Gastrocnemius medialis (tissue), 4 donors: ENCODE data around the gene DAAM1. TPM values are rescaled to one million over a fixed set of nuclear protein-coding genes. Genes with fewer than 3 reads are reported as not detected.

Source experiments
- ATAC-seq, 2 donors: fragments of 150-250 bp; one replicate each; pipeline ENCODE4 v1.9.1; 2016
- DNase-seq, 2 donors: peaks; one replicate each; pipeline ENCODE4 v3.0.0-alpha.2; 2019
- H3K27ac ChIP-seq, 4 donors: fragments of 200-600 bp; sonication (generic); 1 replicate in 1 of 4; 2 replicates in 3 of 4; pipeline ENCODE4 v1.5.1; 2016 to 2018; ENCODE audit warnings: mild to moderate bottlenecking in 2 of 4, moderate library complexity in 1 of 4
- H3K27me3 ChIP-seq, 3 donors: fragments of 200-600 bp; sonication (generic) in 2 of 3; 1 replicate in 1 of 3; 2 replicates in 2 of 3; pipeline versions ENCODE4 v1.5.1 to v1.6.0; 2016 to 2019; ENCODE audit warnings: mild to moderate bottlenecking in 1 of 3, moderate library complexity in 1 of 3
- H3K36me3 ChIP-seq, 2 donors: fragments of 200-600 bp; sonication (generic) in 1 of 2; one replicate each; pipeline ENCODE4 v1.5.1; 2017 to 2018
- H3K4me1 ChIP-seq, 2 donors: fragments of 200-600 bp; sonication (generic) in 1 of 2; one replicate each; pipeline ENCODE4 v1.5.1; 2016 to 2017; ENCODE audit warnings: mild to moderate bottlenecking in 2 of 2
- H3K4me3 ChIP-seq, 4 donors: fragments of 200-600 bp; sonication (generic) in 3 of 4; 1 replicate in 1 of 4; 2 replicates in 3 of 4; pipeline ENCODE4 v1.5.1; 2016 to 2019; ENCODE audit warnings: mild to moderate bottlenecking in 2 of 4
- H3K9me3 ChIP-seq, 3 donors: fragments of 200-600 bp; sonication (generic) in 2 of 3; 1 replicate in 1 of 3; 2 replicates in 2 of 3; pipeline ENCODE4 v1.5.1; 2016 to 2019
- CTCF ChIP-seq, 5 experiments: fragments of 450-650 bp in 3 of 5; fragments of 200-600 bp in 2 of 5; sonication (generic) in 2 of 5; IDR thresholded peaks in 4 of 5; conservative IDR thresholded peaks in 1 of 5; 1 replicate in 4 of 5; 2 replicates in 1 of 5; pipeline ENCODE4 v1.5.1; 2016 to 2019; ENCODE audit warnings: antibody characterized with exemption in 5 of 5, mild to moderate bottlenecking in 3 of 5, moderate library complexity in 3 of 5
- POLR2A ChIP-seq, 2 donors: fragments of 450-650 bp; IDR thresholded peaks; one replicate each; pipeline ENCODE4 v1.6.1; 2017; ENCODE audit warnings: antibody characterized with exemption in 2 of 2, mild to moderate bottlenecking in 2 of 2, moderate library complexity in 2 of 2
- in situ Hi-C, 4 donors: fragments of 200-750 bp; cut with MboI; loops; one replicate each; pipeline versions ENCODE4 v1.15.0 to v1.8.0; 2017; ENCODE audit warnings: low sequenced_read_pairs in 4 of 4
- intact Hi-C: fragments of 100-400 bp; cut with DNase I; formaldehyde crosslinking; loops from one replicate; pipeline ENCODE4 v1.15.1; 2023; ENCODE audit warnings: low total_unique reads
- total RNA-seq, 4 donors: library from RNA; depleted of rRNA; stranded (reverse); fragments of >200 nt; gene quantifications; one replicate each; pipeline versions ENCODE4 v1.1.0 to v1.2.3, GENCODE V29; 2016

The DAAM1 gene
- total RNA-seq, 4 donors from 2014 or later, result 4.4 to 13.9 (median 6.4) TPM

- intact Hi-C loops, result no loop called here
- Histone ChIP-seq H3K4me1 (peaks cover 8 to 10% of the 10 kb centered on the region in 2 donors), H3K27ac (no peak overlapping the region), H3K4me3 (no peak overlapping the region), H3K9me3 (no peaks in the 10 kb centered on the region), H3K36me3 (no peaks in the 10 kb centered on the region), H3K27me3 (no peaks in the 10 kb centered on the region)
- no peak for TF ChIP-seq CTCF (IDR thresholded peaks at IDR 0.05 in 4 of 5, conservative IDR thresholded peaks at IDR 0.05 in 1 of 5)
- TF ChIP-seq POLR2A (IDR thresholded peaks at IDR 0.05), result no peak
- in situ Hi-C loops, result no loop called here
- DNase-seq (no peak), ATAC-seq (no peak)
Observed at GRCh38 chr14:59297071-59297776, 108.8 kb downstream of the DAAM1 start.

GRCh38 chr14:59299731-59300130, 111.3 kb downstream of the DAAM1 start:
- in situ Hi-C loops (no loop called here), intact Hi-C loops (no loop called here)
- Histone ChIP-seq H3K4me1 (peaks cover 0 to 4% of the 10 kb centered on the region in 2 donors), H3K4me3 (no peak overlapping the region), H3K27me3 (no peaks in the 10 kb centered on the region), H3K27ac (no peak overlapping the region), H3K36me3 (no peaks in the 10 kb centered on the region), H3K9me3 (no peaks in the 10 kb centered on the region)
- ATAC-seq (no peak), DNase-seq (no peak)
- TF ChIP-seq CTCF (IDR thresholded peaks at IDR 0.05 in 4 of 5, conservative IDR thresholded peaks at IDR 0.05 in 1 of 5) (no peak), POLR2A (IDR thresholded peaks at IDR 0.05) (no peak)

GRCh38 chr14:59301354-59301753, 112.9 kb downstream of the DAAM1 start:
- Histone ChIP-seq H3K4me3 (no peak overlapping the region), H3K9me3 (no peaks in the 10 kb centered on the region), H3K27me3 (no peaks in the 10 kb centered on the region), H3K36me3 (no peaks in the 10 kb centered on the region), H3K27ac (no peak overlapping the region), H3K4me1 (peaks cover 0 to 14% of the 10 kb centered on the region in 2 donors)
- ATAC-seq, result no peak
- TF ChIP-seq POLR2A (IDR thresholded peaks at IDR 0.05) (no peak), CTCF (IDR thresholded peaks at IDR 0.05 in 4 of 5, conservative IDR thresholded peaks at IDR 0.05 in 1 of 5) (no peak)
- DNase-seq, result no peak
- in situ Hi-C loops, result no loop called here
- intact Hi-C loops, result no loop called here

GRCh38 chr14:59302313-59302712, 113.8 kb downstream of the DAAM1 start:
- in situ Hi-C loops (no loop called here), intact Hi-C loops (no loop called here)
- no peak for ATAC-seq
- Histone ChIP-seq H3K27ac (no peak overlapping the region), H3K9me3 (no peaks in the 10 kb centered on the region), H3K4me3 (no peak overlapping the region), H3K36me3 (no peaks in the 10 kb centered on the region), H3K4me1 (peaks cover 0 to 11% of the 10 kb centered on the region in 2 donors), H3K27me3 (no peaks in the 10 kb centered on the region)
- TF ChIP-seq POLR2A (IDR thresholded peaks at IDR 0.05) (no peak), CTCF (IDR thresholded peaks at IDR 0.05 in 4 of 5, conservative IDR thresholded peaks at IDR 0.05 in 1 of 5) (no peak)
- DNase-seq, result no peak

GRCh38 chr14:59303216-59303615, 114.7 kb downstream of the DAAM1 start:
- Histone ChIP-seq H3K27me3 (no peaks in the 10 kb centered on the region), H3K27ac (no peak overlapping the region), H3K4me3 (no peak overlapping the region), H3K9me3 (no peaks in the 10 kb centered on the region), H3K36me3 (no peaks in the 10 kb centered on the region), H3K4me1 (peaks cover 0 to 11% of the 10 kb centered on the region in 2 donors)
- DNase-seq (no peak), ATAC-seq (no peak)
- TF ChIP-seq CTCF (IDR thresholded peaks at IDR 0.05 in 4 of 5, conservative IDR thresholded peaks at IDR 0.05 in 1 of 5) (no peak), POLR2A (IDR thresholded peaks at IDR 0.05) (no peak)
- intact Hi-C loops, result no loop called here
- in situ Hi-C loops, result no loop called here
